CD14-positive monocyte (primary cell): ENCODE measurements around the gene CSNK1G2. TPM values are rescaled to one million over a fixed set of nuclear protein-coding genes. Genes with fewer than 3 reads are reported as not detected.

Source experiments
- DNase-seq, 3 donors: peaks; one replicate each; pipeline ENCODE4 v3.0.0-alpha.2; 2011 to 2022
- H2AFZ ChIP-seq: 2 replicates; pipeline ENCODE4 v1.6.0; 2012; ENCODE audit warnings: mild to moderate bottlenecking, low read depth, low read length, inconsistent platforms; ENCODE audit not compliant: insufficient read depth, poor library complexity, severe bottlenecking
- H3K27ac ChIP-seq, 2 donors: 1 replicate in 1 of 2; 2 replicates in 1 of 2; pipeline ENCODE4 v1.5.1; 2012 to 2013; ENCODE audit warnings: low read length in 2 of 2, control low read depth in 1 of 2, inconsistent platforms in 1 of 2, low read depth in 1 of 2, mild to moderate bottlenecking in 1 of 2
- H3K27me3 ChIP-seq, 2 donors: one replicate each; pipeline versions ENCODE4 v1.6.0 to v1.6.1; 2011 to 2013; ENCODE audit warnings: low read length in 2 of 2; ENCODE audit not compliant: control insufficient read depth in 2 of 2, insufficient read depth in 2 of 2
- H3K36me3 ChIP-seq, 2 donors: replicated peaks in 1 of 2; 1 replicate in 1 of 2; 2 replicates in 1 of 2; pipeline versions ENCODE4 v1.5.1 to v1.6.1; 2012 to 2013; ENCODE audit warnings: low read length in 2 of 2, control low read depth in 1 of 2, inconsistent platforms in 1 of 2, mild to moderate bottlenecking in 1 of 2; ENCODE audit not compliant: insufficient read depth in 2 of 2, control insufficient read depth in 1 of 2
- H3K4me1 ChIP-seq, 2 donors: 1 replicate in 1 of 2; 2 replicates in 1 of 2; pipeline versions ENCODE4 v1.5.1 to v1.6.1; 2012 to 2013; ENCODE audit warnings: low read length in 2 of 2, control low read depth in 1 of 2, inconsistent platforms in 1 of 2, mild to moderate bottlenecking in 1 of 2, moderate library complexity in 1 of 2; ENCODE audit not compliant: insufficient read depth in 2 of 2, control insufficient read depth in 1 of 2
- H3K4me2 ChIP-seq: replicated peaks from 2 replicates; pipeline ENCODE3; 2012; ENCODE audit warnings: low read length, moderate library complexity, mild to moderate bottlenecking; ENCODE audit not compliant: poor library complexity, severe bottlenecking; ENCODE audit errors: extremely low read depth
- H3K4me3 ChIP-seq, 3 experiments: fragments of 200-600 bp in 1 of 3; sonication (generic) in 1 of 3; replicated peaks in 1 of 3; 1 replicate in 2 of 3; 2 replicates in 1 of 3; pipeline ENCODE4 v1.5.1; 2011 to 2013; ENCODE audit warnings: low read length in 3 of 3, mild to moderate bottlenecking in 3 of 3, control low read depth in 2 of 3, low read depth in 2 of 3, inconsistent platforms in 1 of 3, moderate library complexity in 1 of 3
- H3K79me2 ChIP-seq: 2 replicates; pipeline ENCODE4 v1.6.0; 2012; ENCODE audit warnings: mild to moderate bottlenecking, control low read depth, inconsistent platforms, low read length, moderate library complexity; ENCODE audit not compliant: insufficient read depth
- H3K9ac ChIP-seq: 2 replicates; pipeline ENCODE4 v1.6.0; 2017; ENCODE audit warnings: low read length, mild to moderate bottlenecking; ENCODE audit not compliant: insufficient read depth, poor library complexity, severe bottlenecking
- H3K9me3 ChIP-seq, 2 donors: replicated peaks in 1 of 2; 1 replicate in 1 of 2; 2 replicates in 1 of 2; pipeline versions ENCODE4 v1.5.1 to v1.6.1; 2012 to 2013; ENCODE audit warnings: low read length in 2 of 2, control low read depth in 1 of 2; ENCODE audit not compliant: control insufficient read depth in 1 of 2, insufficient read depth in 1 of 2
- H4K20me1 ChIP-seq: 2 replicates; pipeline ENCODE4 v1.6.0; 2012; ENCODE audit warnings: mild to moderate bottlenecking, low read length, control low read depth, moderate library complexity; ENCODE audit not compliant: insufficient read depth
- H3K27ac Mint-ChIP-seq, 7 donors: one replicate each; pipeline ENCODE4 v1.8.0; 2020; ENCODE audit warnings: mild to moderate bottlenecking in 7 of 7, mixed read lengths in 7 of 7, moderate library complexity in 6 of 7, inconsistent platforms in 2 of 7
- H3K27me3 Mint-ChIP-seq, 3 donors: one replicate each; pipeline ENCODE4 v1.8.0; 2021 to 2022; ENCODE audit warnings: low read depth in 3 of 3, mild to moderate bottlenecking in 3 of 3, mixed read lengths in 3 of 3, moderate library complexity in 3 of 3, inconsistent platforms in 1 of 3
- H3K36me3 Mint-ChIP-seq, 2 donors: one replicate each; pipeline ENCODE4 v1.8.0; 2020; ENCODE audit warnings: mixed read lengths in 2 of 2, inconsistent platforms in 1 of 2, mild to moderate bottlenecking in 1 of 2
- H3K4me1 Mint-ChIP-seq: one replicate; pipeline ENCODE4 v1.8.0; 2020; ENCODE audit warnings: mild to moderate bottlenecking, mixed read lengths
- H3K4me3 Mint-ChIP-seq, 2 donors: one replicate each; pipeline ENCODE4 v1.8.0; 2020; ENCODE audit warnings: mild to moderate bottlenecking in 2 of 2, mixed read lengths in 2 of 2, moderate library complexity in 1 of 2
- H3K9me3 Mint-ChIP-seq, 7 donors: one replicate each; pipeline ENCODE4 v1.8.0; 2020 to 2022; ENCODE audit warnings: mixed read lengths in 7 of 7, mild to moderate bottlenecking in 6 of 7, moderate library complexity in 6 of 7, inconsistent platforms in 2 of 7
- CTCF ChIP-seq: fragments of 200-600 bp; IDR thresholded peaks from one replicate; pipeline ENCODE4 v1.8.0; 2022; ENCODE audit warnings: antibody characterized with exemption, mild to moderate bottlenecking
- WGBS: methylation state at CpG from one replicate; pipeline ENCODE4 v1.1.5; 2013; ENCODE audit warnings: missing lambda C conversion rate; ENCODE audit not compliant: insufficient coverage; 5-methylcytosine and 5-hydroxymethylcytosine counted together
- intact Hi-C, 2 donors: fragments of 100-400 bp; cut with micrococcal nuclease; formaldehyde crosslinking; loops; one replicate each; pipeline versions ENCODE4 v1.15.0 to v1.15.1; 2023
- polyA plus RNA-seq, 3 donors: library from polyadenylated mRNA; depleted of rRNA in 1 of 3; unstranded in 2 of 3; stranded (reverse) in 1 of 3; fragments of 300-500 nt in 2 of 3; fragments of >200 nt in 1 of 3; fragmentation: Illumina TruSeq in 2 of 3; gene quantifications; 1 replicate in 2 of 3; 2 replicates in 1 of 3; pipeline ENCODE4 v1.2.3, GENCODE V29; 2012 to 2021

Gene CSNK1G2
- polyA plus RNA-seq, 3 donors, result 10.8 to 215 (median 20.3) TPM

- Mint-ChIP-seq H3K9me3 (peaks cover 9 to 17% (median 15%) of the 10 kb centered on the region in 7 donors), H3K4me1 (peaks cover 26% of the 10 kb centered on the region), H3K4me3 (no peak overlapping the region), H3K36me3 (peaks cover 0 to 4% of the 10 kb centered on the region in 2 donors), H3K27ac (peak overlapping the region in 5 of 7 donors; percentile 0 to 72 (median 19)), H3K27me3 (peaks cover 4 to 15% (median 10%) of the 10 kb centered on the region in 3 donors)
- no peak for DNase-seq
- Histone ChIP-seq H3K27ac (no peak overlapping the region), H3K36me3 (no peaks in the 10 kb centered on the region), H3K4me2 (no peak overlapping the region), H3K4me1 (peaks cover 9 to 24% of the 10 kb centered on the region in 2 donors), H2AFZ (no peak overlapping the region), H3K9me3 (peaks cover 0 to 21% of the 10 kb centered on the region in 2 donors), H3K4me3 (no peak overlapping the region), H3K9ac (no peak overlapping the region), H3K27me3 (peaks cover 0 to 4% of the 10 kb centered on the region in 2 donors), H3K79me2 (peaks cover 2% of the 10 kb centered on the region), H4K20me1 (no peaks in the 10 kb centered on the region)
- TF ChIP-seq CTCF, result no peak
- WGBS, result 98% methylated on average over 3 of the region's 3 CpGs
- intact Hi-C loops, result no loop called here
Observed at GRCh38 chr19:1936430-1936829, 4.5 kb upstream of the CSNK1G2 start.

GRCh38 chr19:1936916-1937610, 3.9 kb upstream of the CSNK1G2 start:
- Mint-ChIP-seq H3K27me3 (peaks cover 4 to 11% (median 9%) of the 10 kb centered on the region in 3 donors), H3K9me3 (peaks cover 7 to 12% (median 10%) of the 10 kb centered on the region in 7 donors), H3K27ac (peak overlapping the region in 5 of 7 donors; percentile 0 to 68 (median 6)), H3K4me1 (peaks cover 26% of the 10 kb centered on the region), H3K4me3 (no peak overlapping the region), H3K36me3 (peaks cover 0 to 4% of the 10 kb centered on the region in 2 donors)
- no peak overlapping the region for H3K9ac ChIP-seq
- no peak for DNase-seq
- H2AFZ ChIP-seq, result no peak overlapping the region
- peaks cover under 1% of the 10 kb centered on the region for H4K20me1 ChIP-seq
- no peak overlapping the region for H3K27ac ChIP-seq
- no peaks in the 10 kb centered on the region for H3K36me3 ChIP-seq
- 97% methylated on average over 14 of the region's 24 CpGs for WGBS
- no peak for TF ChIP-seq CTCF
- H3K27me3 ChIP-seq, result no peaks in the 10 kb centered on the region
- H3K4me2 ChIP-seq, result no peak overlapping the region
- H3K4me1 ChIP-seq, result peaks cover 9 to 24% of the 10 kb centered on the region in 2 donors
- intact Hi-C loops, result no loop called here
- H3K79me2 ChIP-seq, result peaks cover 8% of the 10 kb centered on the region
- no peak overlapping the region for H3K4me3 ChIP-seq
- peaks cover 0 to 15% of the 10 kb centered on the region in 2 donors for H3K9me3 ChIP-seq
